GM12878 (cell line): ENCODE results near the gene CYP46A1. TPM values are rescaled to one million over a fixed set of nuclear protein-coding genes. Genes with fewer than 3 reads are reported as not detected.

Experiments
- ATAC-seq: fragments of 200-7000 bp; cut with Tn5 transposase; 3 replicates; pipeline ENCODE4 v1.9.1; 2020; ENCODE audit warnings: mild to moderate bottlenecking, moderate library complexity
- BruUV-seq: library from RNA; stranded (reverse); fragments of 400-500 nt; replicated peaks from 2 replicates; lab custom pipeline; 2021; lab: Mats Ljungman, UMichigan
- CTCF ChIA-PET: fragments of 300-600 bp; sonication (Branson Sonifier 250); formaldehyde crosslinking; extraction: SDS; loops from one replicate; lab custom pipeline; 2021; ENCODE audit warnings: inconsistent platforms; lab: Yijun Ruan, JAX
- POLR2A ChIA-PET: fragments of 350-600 bp; formaldehyde crosslinking; extraction: SDS; loops from one replicate; lab custom pipeline; 2021; ENCODE audit warnings: inconsistent platforms; lab: Charles Lee
- RAD21 ChIA-PET: fragments of 300-600 bp; sonication (Branson Sonifier 250); formaldehyde crosslinking; loops from one replicate; lab custom pipeline; 2023; ENCODE audit warnings: antibody characterized with exemption; ENCODE audit not compliant: unreplicated experiment; lab: Charles Lee
- SMC1A ChIA-PET: fragments of 300-600 bp; sonication (Branson Sonifier 250); formaldehyde crosslinking; loops from one replicate; lab custom pipeline; 2023; ENCODE audit not compliant: unreplicated experiment, uncharacterized antibody; lab: Charles Lee
- DNase-seq: peaks from one replicate; pipeline ENCODE4 v3.0.0-alpha.2; 2011; ENCODE audit warnings: low read depth, low spot score
- FAIRE-seq: peaks from 3 replicates; lab custom pipeline; 2011; peaks lifted over from hg19 to GRCh38; lab: Jason Lieb, UNC
- H2AFZ ChIP-seq: 2 replicates; pipeline ENCODE4 v1.6.0; 2011; ENCODE audit warnings: low read depth, low read length, control low read depth; ENCODE audit not compliant: control insufficient read depth
- H3K27ac ChIP-seq: 2 replicates; pipeline ENCODE4 v1.5.1; 2011; ENCODE audit warnings: control low read depth; ENCODE audit not compliant: control insufficient read depth, insufficient read depth
- H3K27me3 ChIP-seq, 2 experiments: replicated peaks in 1 of 2; 2 replicates each; pipeline versions ENCODE4 v1.6.0 to v1.6.1; 2011; ENCODE audit warnings: low read length in 1 of 2; ENCODE audit not compliant: control insufficient read depth in 2 of 2, insufficient read depth in 2 of 2
- H3K36me3 ChIP-seq, 2 experiments: 2 replicates each; pipeline ENCODE4 v1.5.1; 2011; ENCODE audit warnings: low read length in 1 of 2; ENCODE audit not compliant: control insufficient read depth in 2 of 2, insufficient read depth in 2 of 2
- H3K4me1 ChIP-seq: 2 replicates; pipeline ENCODE4 v1.6.1; 2011; ENCODE audit warnings: mild to moderate bottlenecking, low read length, moderate library complexity, mixed read lengths; ENCODE audit not compliant: control insufficient read depth, insufficient read depth
- H3K4me2 ChIP-seq: 2 replicates; pipeline ENCODE4 v1.6.0; 2011; ENCODE audit warnings: control low read depth; ENCODE audit not compliant: control insufficient read depth, insufficient read depth
- H3K4me3 ChIP-seq: fragments of 200-600 bp; sonication (generic); 2 replicates; pipeline ENCODE4 v1.5.1; 2016
- H3K79me2 ChIP-seq: 2 replicates; pipeline ENCODE4 v1.6.0; 2011; ENCODE audit warnings: low read length; ENCODE audit not compliant: control insufficient read depth, insufficient read depth
- H3K9ac ChIP-seq: 2 replicates; pipeline ENCODE4 v1.8.0; 2011; ENCODE audit warnings: low read length, control low read depth, mixed read lengths; ENCODE audit not compliant: control insufficient read depth, insufficient read depth
- H3K9me3 ChIP-seq: replicated peaks from 3 replicates; pipeline ENCODE4 v1.5.1; 2011; ENCODE audit warnings: mild to moderate bottlenecking, low read length; ENCODE audit not compliant: control insufficient read depth, insufficient read depth
- H4K20me1 ChIP-seq: 2 replicates; pipeline ENCODE4 v1.6.0; 2011; ENCODE audit not compliant: control insufficient read depth, insufficient read depth
- BHLHE40 ChIP-seq, 2 experiments: fragments of 450-650 bp in 1 of 2; IDR thresholded peaks; 2 replicates each; pipeline ENCODE4 v1.6.1; 2011 to 2017; ENCODE audit warnings: low read depth in 2 of 2, borderline replicate concordance in 1 of 2, improper control_type of control experiment in 1 of 2, low read length in 1 of 2, mild to moderate bottlenecking in 1 of 2
- HCFC1 ChIP-seq: fragments of 150-350 bp; IDR thresholded peaks from 2 replicates; pipeline ENCODE4 v1.6.1; 2014; ENCODE audit warnings: low read length
- HSF1 ChIP-seq: fragments of 150-350 bp; IDR thresholded peaks from 2 replicates; pipeline ENCODE4 v1.6.1; 2014; ENCODE audit warnings: mild to moderate bottlenecking, low read depth, low read length
- IKZF1 ChIP-seq: fragments of 450-650 bp; conservative IDR thresholded peaks from 2 replicates; pipeline ENCODE4 v1.6.1; 2017; ENCODE audit warnings: antibody characterized with exemption, mild to moderate bottlenecking
- LARP7 ChIP-seq: fragments of 450-650 bp; IDR thresholded peaks from 2 replicates; pipeline ENCODE4 v1.6.1; 2017; ENCODE audit warnings: mild to moderate bottlenecking
- MYB ChIP-seq: fragments of 150-350 bp; IDR thresholded peaks from 2 replicates; pipeline ENCODE4 v1.6.1; 2014; ENCODE audit warnings: mild to moderate bottlenecking, low read depth, low read length, borderline replicate concordance
- SUPT20H ChIP-seq: IDR thresholded peaks from 2 replicates; pipeline ENCODE4 v1.6.1; 2011; ENCODE audit warnings: low read depth, mild to moderate bottlenecking, low read length, moderate library complexity, borderline replicate concordance; ENCODE audit not compliant: control insufficient read depth
- WGBS: methylation state at CpG from one replicate; pipeline ENCODE4 v1.1.6; 2016; ENCODE audit warnings: low lambda C conversion rate; ENCODE audit not compliant: insufficient replicate concordance, insufficient coverage; ENCODE audit errors: missing lambda C conversion rate; 5-methylcytosine and 5-hydroxymethylcytosine counted together
- in situ Hi-C: fragments of 300-500 bp; cut with MboI; formaldehyde crosslinking; loops from 9 replicates; pipeline ENCODE4 v1.14.3; 2018; ENCODE audit warnings: mixed read lengths
- intact Hi-C: fragments of 100-400 bp; cut with micrococcal nuclease; formaldehyde crosslinking; loops from one replicate; pipeline ENCODE4 v1.14.2; 2022; ENCODE audit not compliant: unreplicated experiment
- polyA plus RNA-seq, 11 experiments: library from polyadenylated mRNA; depleted of rRNA in 4 of 11; unstranded in 6 of 11; stranded (reverse) in 5 of 11; fragments of >200 nt; fragmentation: Nextera tagmentation in 4 of 11; fragmentation: Illumina TruSeq in 1 of 11; extraction: Ambion mirVana in 4 of 11; extraction: Trizol in 1 of 11; gene quantifications; 1 replicate in 1 of 11; 2 replicates in 10 of 11; pipeline versions ENCODE4 v1.2.1 to v1.2.3, GENCODE V29; 2011 to 2016; ENCODE audit warnings: inconsistent platforms in 2 of 11, missing spikeins in 2 of 11, low read depth in 1 of 11
- total RNA-seq, 4 experiments: library from RNA; depleted of rRNA in 3 of 4; stranded (reverse); fragments of >200 nt in 3 of 4; fragmentation: Illumina TruSeq in 1 of 4; extraction: Trizol in 1 of 4; gene quantifications; 2 replicates each; pipeline versions ENCODE4 v1.2.1 to v1.2.3, GENCODE V29; 2013 to 2021

Gene CYP46A1
- total and polyA plus RNA-seq, 10 of the 15 experiments (the other 5 are each of a cell fraction or from before 2014, with no cell fraction given) = 0.04 to 0.11 TPM; not detected in 8

- intact Hi-C loops (no loop called here), in situ Hi-C loops (no loop called here)
- H3K9me3 ChIP-seq = no peaks in the 10 kb centered on the region
- FAIRE-seq (no peak), ATAC-seq (no peak), DNase-seq (no peak)
- no peaks in the 10 kb centered on the region for H3K36me3 ChIP-seq
- H3K4me2 ChIP-seq = no peak overlapping the region
- H2AFZ ChIP-seq = no peak overlapping the region
- no peaks in the 10 kb centered on the region for H3K4me1 ChIP-seq
- H3K9ac ChIP-seq = no peak overlapping the region
- BruUV-seq = no TSS peak
- no peaks in the 10 kb centered on the region for H4K20me1 ChIP-seq
- no peaks in the 10 kb centered on the region for H3K79me2 ChIP-seq
- no peak overlapping the region for H3K4me3 ChIP-seq
- no peak overlapping the region for H3K27ac ChIP-seq
- H3K27me3 ChIP-seq = no peaks in the 10 kb centered on the region; a peak in 4 of 4 replicates
- TF ChIP-seq SUPT20H = no peak
- TF ChIP-seq HCFC1 = no peak
- TF ChIP-seq BHLHE40 (IDR thresholded peaks at IDR 0.05; ENCODE audit: borderline replicate concordance in 1 of 2, low read depth in 2 of 2, low read length in 1 of 2) = no peak
- no peak for TF ChIP-seq MYB
- no peak for TF ChIP-seq HSF1
- TF ChIP-seq IKZF1 = no peak
- no peak for TF ChIP-seq LARP7
- CTCF ChIA-PET = interaction anchor here (1.3 to 2.2 kb wide), 4 partner anchors 9 to 159 kb away, joined by 3 to 18 read pairs (median 3); no protein-coding TSS in a partner anchor
- RAD21 ChIA-PET = interaction anchor here (1.3 kb wide), 1 partner anchor 171 kb away, joined by 3 read pairs; no protein-coding TSS in a partner anchor
- SMC1A ChIA-PET = interaction anchor here (1.9 kb wide), 1 partner anchor 11 kb away, joined by 4 read pairs; no protein-coding TSS in a partner anchor
- POLR2A ChIA-PET = no interaction called here
- WGBS = 48% methylated on average over 4 of the region's 4 CpGs
Observed at GRCh38 chr14:99728981-99729451, 44.9 kb downstream of the CYP46A1 start.
